HFFc6 (cell line): ENCODE results near the gene AMOTL2. TPM values are rescaled to one million over a fixed set of nuclear protein-coding genes. Genes with fewer than 3 reads are reported as not detected.

ENCODE experiments used
- DNase-seq: peaks from one replicate; pipeline ENCODE4 v3.0.0-alpha.2; 2018
- H3K27ac Mint-ChIP-seq: 2 replicates; pipeline ENCODE4 v1.8.0; 2020; ENCODE audit warnings: mild to moderate bottlenecking, mixed read lengths
- H3K27me3 Mint-ChIP-seq: 2 replicates; pipeline ENCODE4 v1.8.0; 2021; ENCODE audit warnings: mild to moderate bottlenecking, moderate library complexity, mixed read lengths; ENCODE audit not compliant: insufficient read depth
- H3K36me3 Mint-ChIP-seq: 2 replicates; pipeline ENCODE4 v1.8.0; 2021; ENCODE audit warnings: low read depth, mixed read lengths
- H3K4me1 Mint-ChIP-seq: 2 replicates; pipeline ENCODE4 v1.8.0; 2020; ENCODE audit warnings: low read depth, mixed read lengths
- H3K4me3 Mint-ChIP-seq: 2 replicates; pipeline ENCODE4 v1.8.0; 2020; ENCODE audit warnings: mild to moderate bottlenecking, moderate library complexity, mixed read lengths
- H3K9me3 Mint-ChIP-seq: 2 replicates; pipeline ENCODE4 v1.8.0; 2020; ENCODE audit warnings: mild to moderate bottlenecking, mixed read lengths
- CTCF ChIP-seq: fragments of 200-600 bp; sonication (generic); IDR thresholded peaks from 2 replicates; pipeline ENCODE4 v1.5.0; 2021; ENCODE audit warnings: antibody characterized with exemption, mild to moderate bottlenecking
- long read RNA-seq: library from polyadenylated mRNA; unstranded; transcript quantifications from one replicate; pipeline ENCODE4 v2.0.0, GENCODE V29; 2019
- total RNA-seq, 6 experiments: library from RNA; stranded (reverse); fragmentation: NEBNext Ultra II Directional; extraction: Animal tissue kit (Norgen Biotek cat#: 25700); gene quantifications; 2 replicates in 1 of 6; 3 replicates in 5 of 6; pipeline ENCODE4 v1.2.3, GENCODE V29; 2021

Gene AMOTL2
- 100 to 1,000 TPM; 244 to 311 (median 274) TPM for total RNA-seq
- long read RNA-seq, full-length matches to known transcripts, result 73 of 139 reads
- long read RNA-seq, partial matches to known transcripts, result 27 of 139 reads
- long read RNA-seq, other reads (novel, unspliced or antisense), result 39 of 139 reads

GRCh38 chr3:134374105-134374790 lies at the start of gene AMOTL2:
AMOTL2 (minus strand) TSS chr3:134374447; CDS start chr3:134371433, 3,014 bp downstream.
- peak within 1 kb of the TSS; percentile 94 for H3K27ac Mint-ChIP-seq
- peaks cover 40% of the 10 kb centered on the region for H3K36me3 Mint-ChIP-seq
- H3K9me3 Mint-ChIP-seq, result peaks cover 7% of the 10 kb centered on the region
- H3K4me3 Mint-ChIP-seq, result peak within 1 kb of the TSS; percentile 99
- no peak for TF ChIP-seq CTCF
- peaks cover 39% of the 10 kb centered on the region for H3K27me3 Mint-ChIP-seq
- peak; percentile 97 for DNase-seq
- peaks cover 47% of the 10 kb centered on the region for H3K4me1 Mint-ChIP-seq

GRCh38 chr3:134423153-134423552 lies 48.9 kb upstream of the AMOTL2 start:
- Mint-ChIP-seq H3K27me3 (peaks cover 2% of the 10 kb centered on the region), H3K27ac (no peak overlapping the region), H3K36me3 (no peaks in the 10 kb centered on the region), H3K4me3 (no peak overlapping the region), H3K4me1 (peaks cover 32% of the 10 kb centered on the region), H3K9me3 (no peaks in the 10 kb centered on the region)
- no peak for DNase-seq
- no peak for TF ChIP-seq CTCF

- H3K27ac Mint-ChIP-seq, result no peak overlapping the region
- no peak for DNase-seq
- no peaks in the 10 kb centered on the region for H3K36me3 Mint-ChIP-seq
- H3K4me1 Mint-ChIP-seq, result peaks cover 7% of the 10 kb centered on the region; the same call in 1 of the 2 replicates
- no peak overlapping the region for H3K4me3 Mint-ChIP-seq
- no peaks in the 10 kb centered on the region for H3K27me3 Mint-ChIP-seq
- H3K9me3 Mint-ChIP-seq, result no peaks in the 10 kb centered on the region
- TF ChIP-seq CTCF, result no peak
Measured at GRCh38 chr3:134419960-134420321, 45.7 kb upstream of the AMOTL2 start.

GRCh38 chr3:134419214-134419959 lies 45.1 kb upstream of the AMOTL2 start:
- Mint-ChIP-seq H3K4me1 (peaks cover 7% of the 10 kb centered on the region; the same call in 1 of the 2 replicates), H3K36me3 (no peaks in the 10 kb centered on the region), H3K9me3 (no peaks in the 10 kb centered on the region), H3K27me3 (peaks cover 3% of the 10 kb centered on the region; the same call in 1 of the 2 replicates), H3K27ac (no peak overlapping the region), H3K4me3 (no peak overlapping the region)
- no peak for DNase-seq
- TF ChIP-seq CTCF, result no peak

GRCh38 chr3:134409041-134409440 lies 34.8 kb upstream of the AMOTL2 start:
- no peak for TF ChIP-seq CTCF
- no peak for DNase-seq
- Mint-ChIP-seq H3K4me3 (no peak overlapping the region), H3K9me3 (no peaks in the 10 kb centered on the region), H3K27ac (no peak overlapping the region), H3K36me3 (no peaks in the 10 kb centered on the region), H3K27me3 (peaks cover 13% of the 10 kb centered on the region), H3K4me1 (peaks cover 8% of the 10 kb centered on the region; the same call in 1 of the 2 replicates)
